GF-D8 (cell line): ENCODE data around the gene SLC6A19.
A peak's percentile ranks its signal among the peaks of the same experiment; 100 is the strongest.

Experiments used
- DNase-seq: peaks from one replicate; lab custom pipeline; 2025; lab: John Stamatoyannopoulos, UW

The SLC6A19 gene

DNA sequence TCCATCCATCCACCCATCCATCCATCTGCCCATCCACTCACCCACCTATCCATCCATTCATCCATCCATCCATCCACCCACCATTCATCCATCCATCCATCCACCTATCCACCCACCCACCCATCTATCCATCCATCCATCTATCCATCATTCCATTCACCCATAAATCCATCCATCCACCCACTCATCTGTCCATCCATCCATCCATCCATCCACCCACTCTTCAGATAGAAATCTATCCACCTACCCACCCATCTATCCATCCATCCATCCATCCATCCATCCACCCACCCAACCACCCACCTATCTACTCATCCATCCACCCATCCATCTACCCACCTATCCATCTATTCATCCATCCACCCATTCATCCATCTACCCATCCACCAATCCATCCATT lies 35.0 kb upstream of the SLC6A19 start:
- DNase-seq = no peak

GRCh38 chr5:1167361-1167727 lies 34.1 kb upstream of the SLC6A19 start:
- no peak for DNase-seq

DNA sequence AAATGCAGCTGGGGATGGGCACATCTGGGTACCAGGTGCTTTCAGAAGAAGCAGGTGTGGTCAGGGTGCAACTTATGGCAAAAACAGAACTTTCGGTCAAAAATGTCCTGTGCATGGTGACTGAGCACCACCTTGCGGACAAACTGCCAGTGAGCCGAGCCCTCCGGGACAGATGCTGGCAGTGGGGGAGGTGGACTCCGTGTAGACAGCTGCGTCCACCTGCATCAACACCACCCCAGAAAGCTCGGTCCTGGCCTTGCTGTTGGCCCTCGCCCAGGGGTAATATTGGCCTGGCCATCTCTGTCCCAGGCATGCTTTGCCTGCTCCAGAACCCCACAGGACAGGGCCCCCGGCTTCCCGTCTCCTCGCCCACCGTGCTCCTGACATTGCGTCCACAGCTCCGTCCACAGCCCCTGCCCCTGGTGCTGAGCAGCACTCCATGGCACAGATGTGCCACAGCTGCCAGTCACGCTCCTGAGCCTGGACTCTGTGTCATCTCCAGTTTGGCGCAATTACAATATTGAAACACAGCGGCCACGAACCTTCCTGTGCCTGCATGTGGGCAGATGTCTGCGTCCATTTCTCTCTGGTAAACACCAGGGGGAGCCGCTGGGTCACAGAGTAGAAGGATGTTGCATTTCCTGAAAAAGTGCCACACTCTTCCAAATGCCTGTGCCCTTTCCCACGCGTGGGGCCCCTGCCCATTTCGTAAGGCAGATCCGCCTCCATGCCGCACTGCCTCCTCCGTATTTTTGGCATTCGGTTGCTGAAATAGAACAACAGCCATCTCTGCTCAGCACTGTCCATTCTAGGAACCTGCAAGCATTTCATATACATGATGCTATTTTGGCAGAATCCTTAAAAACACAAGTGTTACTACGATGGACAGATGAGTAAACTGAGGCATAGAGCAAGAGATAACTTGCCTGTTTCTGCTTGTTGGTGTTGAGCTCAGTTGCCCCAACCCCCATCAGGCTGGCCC lies 33.4 kb upstream of the SLC6A19 start:
- DNase-seq = peak; percentile 9

GRCh38 chr5:1168796-1169195 lies 32.6 kb upstream of the SLC6A19 start:
- DNase-seq = no peak

GRCh38 chr5:1169211-1170115 lies 31.9 kb upstream of the SLC6A19 start:
- no peak for DNase-seq

DNA sequence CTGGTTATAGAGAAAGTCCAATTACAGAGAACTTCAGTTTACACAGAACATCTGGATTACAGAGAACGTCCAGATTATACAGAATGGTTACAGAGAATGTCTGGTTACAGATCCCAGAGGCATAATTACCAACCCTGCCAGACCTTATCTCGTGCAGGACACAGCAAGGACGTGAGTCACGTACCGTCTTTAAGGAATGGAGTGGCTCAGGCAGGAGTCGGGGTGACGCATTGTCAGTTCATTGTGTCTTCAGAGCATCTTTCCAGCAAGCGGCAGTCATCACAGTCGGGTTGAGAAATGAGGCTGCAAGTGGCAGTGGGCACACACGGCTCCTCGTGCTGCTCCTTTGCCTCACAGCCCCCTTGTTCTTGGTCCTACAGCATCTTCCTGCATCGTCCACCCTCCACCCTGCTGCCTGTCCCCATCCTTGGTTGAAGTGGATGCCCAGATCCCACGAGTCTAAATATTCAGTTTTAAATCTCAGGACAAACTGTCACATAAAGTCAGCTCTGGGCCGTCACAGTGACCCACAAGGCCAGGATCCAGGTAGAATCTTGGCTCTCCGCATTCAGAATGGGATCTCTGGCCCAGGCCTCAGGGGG lies 30.0 kb upstream of the SLC6A19 start:
- DNase-seq = no peak

DNA sequence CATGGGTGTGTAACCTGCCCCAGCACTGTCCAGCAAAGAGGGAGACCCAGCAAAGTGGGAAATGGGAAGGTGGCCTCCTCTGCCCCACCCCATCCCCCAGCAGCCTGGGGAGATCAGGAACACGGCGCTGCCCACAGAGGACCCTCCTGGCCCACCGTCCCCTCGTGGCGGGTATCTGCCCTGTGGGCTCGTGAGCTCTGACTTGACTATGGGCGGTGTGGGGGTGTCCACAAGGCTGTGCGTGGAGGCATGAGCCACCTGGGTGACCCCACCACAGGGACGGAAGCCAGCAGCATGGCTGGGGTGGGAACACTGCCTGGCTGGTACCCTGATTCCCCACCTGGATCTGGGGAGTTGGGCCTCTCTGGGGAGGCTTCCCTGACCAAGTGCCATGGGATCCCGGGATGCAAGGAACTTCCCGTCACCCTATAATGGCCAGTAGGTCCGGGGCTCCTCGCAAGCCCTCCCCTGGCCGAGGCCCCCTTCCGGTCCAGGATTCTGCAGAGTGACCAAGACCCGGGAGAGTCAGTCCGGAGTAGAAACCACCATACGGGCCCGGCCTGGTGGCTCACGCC lies 29.3 kb upstream of the SLC6A19 start:
- DNase-seq = no peak

GRCh38 chr5:1172670-1173404 lies 28.6 kb upstream of the SLC6A19 start:
- DNase-seq = no peak

- DNase-seq = no peak
These were observed 27.8 kb upstream of the SLC6A19 start for GRCh38 chr5:1173485-1174070.

- no peak for DNase-seq
These were observed 27.1 kb upstream of the SLC6A19 start for GRCh38 chr5:1174122-1174936.

DNA sequence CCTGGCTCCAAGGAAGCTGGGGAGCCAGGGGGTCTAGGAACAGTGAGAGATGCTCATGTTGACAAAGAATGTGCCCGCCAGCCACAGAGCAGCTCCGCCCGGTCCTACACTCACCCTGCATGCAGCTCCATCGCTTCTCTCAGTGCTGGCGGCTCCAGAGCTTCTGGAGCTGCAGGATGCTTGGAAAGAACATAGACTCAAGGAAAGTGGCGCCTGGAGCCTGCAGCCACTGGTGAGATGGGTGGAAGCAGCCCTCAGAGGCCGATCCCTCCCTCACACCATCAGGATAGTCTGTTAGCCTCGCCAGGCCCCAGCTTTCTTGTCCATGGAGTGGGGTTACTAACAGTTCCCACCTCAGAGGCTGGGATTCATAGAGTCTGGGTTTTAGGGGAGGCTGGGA lies 26.4 kb upstream of the SLC6A19 start:
- DNase-seq = no peak

DNA sequence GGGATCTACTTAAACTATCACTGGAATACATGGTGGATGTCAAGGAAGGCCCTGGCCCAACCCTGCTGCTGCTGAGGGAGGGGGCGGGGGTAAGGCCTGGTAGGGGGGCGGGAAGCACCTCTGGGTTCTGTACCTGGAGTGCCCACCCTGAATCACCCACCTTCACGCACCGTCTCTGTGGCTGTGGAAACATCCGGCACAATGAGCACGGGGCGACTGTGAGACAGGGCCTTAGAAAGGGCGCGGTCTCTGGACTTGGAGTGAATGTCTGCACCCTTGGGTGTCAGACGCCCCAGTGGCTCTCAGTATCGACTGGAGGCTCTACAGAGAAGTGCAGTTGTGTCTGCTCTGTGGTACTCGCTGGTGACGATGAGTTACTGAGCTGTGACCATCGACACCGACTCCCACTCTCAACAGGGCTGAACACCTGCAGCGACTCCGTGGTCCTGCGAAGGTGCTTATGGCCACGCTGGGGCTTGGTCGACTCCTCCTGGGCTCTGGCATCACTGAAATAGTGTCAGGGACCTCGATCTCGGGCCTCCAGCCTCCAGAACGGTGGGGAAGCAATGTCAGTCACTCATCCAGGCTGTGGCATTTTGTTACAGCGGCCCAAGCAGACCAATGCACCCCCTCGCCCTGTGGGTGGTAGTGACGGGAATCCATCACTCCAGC lies 25.5 kb upstream of the SLC6A19 start:
- DNase-seq = no peak

- DNase-seq = no peak
These were observed 24.7 kb upstream of the SLC6A19 start for GRCh38 chr5:1176473-1177391.

DNA sequence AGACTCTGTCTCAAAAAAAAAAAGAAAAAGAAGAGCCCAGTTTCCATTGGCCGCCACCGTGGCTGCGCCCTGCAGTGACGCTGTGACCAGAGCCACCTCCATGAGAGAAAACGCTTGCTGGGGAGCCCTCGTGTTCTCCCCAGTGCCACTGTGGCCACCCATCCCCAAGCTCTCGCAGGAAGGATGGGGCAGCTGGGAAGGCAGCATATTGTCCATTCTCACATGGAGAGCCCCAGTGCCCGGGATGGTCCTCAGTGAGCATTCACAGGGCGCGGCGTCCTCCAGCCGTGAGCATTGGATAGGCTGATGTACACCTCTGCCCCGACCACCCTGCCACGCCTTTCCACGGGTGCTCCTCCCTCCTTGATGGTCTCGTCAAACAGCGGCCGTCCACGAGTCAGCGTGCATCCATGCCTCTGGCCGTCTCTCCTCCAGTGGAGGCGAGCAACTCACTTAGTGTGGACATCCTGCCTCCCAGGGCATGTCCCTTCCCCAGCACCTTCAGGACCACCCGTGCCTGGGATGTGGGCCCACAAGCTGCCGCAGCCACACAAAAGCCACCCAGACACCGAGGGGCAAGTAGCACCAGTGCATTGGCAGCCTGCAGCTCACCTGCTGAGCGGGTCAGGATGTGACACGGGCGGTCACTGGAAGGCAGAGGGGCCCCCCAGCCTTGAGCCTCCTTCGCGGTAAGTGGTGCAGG lies 23.4 kb upstream of the SLC6A19 start:
- no peak for DNase-seq

- no peak for DNase-seq
These were observed 22.6 kb upstream of the SLC6A19 start for GRCh38 chr5:1178529-1179382.

DNA sequence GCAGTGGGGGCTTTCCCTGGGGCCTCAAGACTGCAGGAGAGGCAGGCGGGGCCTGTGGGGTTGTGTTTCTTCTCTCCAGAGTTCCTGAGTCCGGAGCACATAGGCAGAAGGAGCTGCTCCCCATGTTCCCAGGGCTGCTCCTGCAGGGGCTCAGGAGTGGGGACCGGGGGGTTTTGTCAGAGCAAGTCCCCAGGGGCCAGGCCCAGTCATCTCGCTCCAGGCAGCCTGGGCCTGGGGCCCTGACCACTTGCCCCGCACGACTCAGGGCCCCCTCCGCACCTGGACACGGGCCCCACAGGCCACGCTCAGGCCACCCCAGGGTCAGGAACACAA lies 22.0 kb upstream of the SLC6A19 start:
- DNase-seq = no peak

DNA sequence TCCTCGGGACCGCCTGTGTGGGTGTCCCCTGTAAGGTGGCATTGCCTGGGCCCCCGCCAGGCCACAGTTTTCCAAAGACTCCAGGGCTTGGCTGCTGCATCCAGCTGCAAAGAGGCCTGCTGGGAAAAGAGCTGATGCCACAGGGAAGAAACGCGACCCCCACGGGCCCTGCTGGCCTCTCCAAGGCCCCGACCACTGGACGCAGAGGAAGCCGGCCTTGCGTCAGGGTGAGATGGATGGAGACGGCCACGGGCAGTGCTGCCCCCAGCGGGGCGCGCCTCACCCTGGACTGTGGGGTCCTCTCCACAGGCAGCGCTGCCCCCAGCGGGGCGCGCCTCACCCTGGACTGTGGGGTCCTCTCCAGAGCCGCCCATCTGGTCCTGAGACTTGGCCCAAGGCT lies 21.3 kb upstream of the SLC6A19 start:
- DNase-seq = no peak
